HS-5 (cell line): ENCODE results near the gene PLTP.
"Not testable (repeated sequence)": the region's sequence is repeated elsewhere in the genome, so short reads cannot be mapped to it uniquely, and the experiment has no call there.

Experiments used
- DNase-seq: peaks from one replicate; pipeline ENCODE4 v3.0.0-alpha.2; 2012; ENCODE audit warnings: low read depth

PLTP gene

DNA sequence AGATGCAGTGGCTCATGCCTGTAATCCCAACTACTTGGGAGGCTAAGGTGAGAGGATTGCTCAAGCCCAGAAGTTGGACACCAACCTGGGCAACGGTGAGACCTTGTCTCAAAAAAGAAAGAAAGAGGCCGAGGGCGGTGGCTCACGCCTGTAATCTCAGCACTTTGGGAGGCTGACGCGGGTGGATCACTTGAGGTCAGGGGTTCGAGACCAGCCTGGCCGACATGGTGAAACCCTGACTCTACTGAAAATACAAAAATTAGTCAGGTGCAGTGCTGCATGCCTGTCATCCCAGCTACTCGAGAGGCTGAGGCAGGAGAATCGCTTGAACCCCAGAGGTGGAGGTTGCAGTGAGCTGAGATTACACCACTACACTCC is 37.9 kb downstream of the PLTP start:
- DNase-seq = not testable (repeated sequence)

DNA sequence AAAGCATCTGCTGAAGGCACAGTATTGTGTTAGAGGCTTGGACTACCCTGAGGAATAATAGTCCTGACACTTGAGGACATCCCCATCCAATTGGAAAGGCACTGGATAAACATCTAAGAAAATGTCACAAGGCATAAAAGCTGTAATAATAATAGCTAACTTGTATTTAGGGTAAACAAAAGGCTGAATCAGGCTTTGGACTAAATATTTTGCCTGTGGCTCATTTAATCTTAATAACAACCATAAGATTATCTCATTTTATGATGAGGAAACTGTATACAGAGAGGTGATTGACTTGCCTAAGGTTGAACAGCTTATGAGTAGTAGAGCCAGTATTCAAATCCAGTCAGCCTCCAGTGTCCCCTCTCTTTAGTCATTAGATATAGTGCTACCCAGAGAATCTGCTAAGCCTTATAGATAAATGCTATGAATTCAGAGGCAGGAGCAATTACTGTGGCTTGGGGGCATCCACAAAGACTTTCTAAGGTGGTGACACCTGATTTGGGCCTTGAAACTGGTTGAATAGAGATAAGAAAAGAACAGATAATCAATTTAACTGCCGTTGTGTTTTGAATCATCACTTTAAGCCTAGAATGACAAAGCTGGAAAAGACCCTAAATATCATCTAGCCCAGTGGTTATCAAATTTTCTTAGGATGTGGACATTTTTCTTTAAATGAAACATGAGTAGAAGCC is 38.4 kb downstream of the PLTP start:
- no peak for DNase-seq

DNA sequence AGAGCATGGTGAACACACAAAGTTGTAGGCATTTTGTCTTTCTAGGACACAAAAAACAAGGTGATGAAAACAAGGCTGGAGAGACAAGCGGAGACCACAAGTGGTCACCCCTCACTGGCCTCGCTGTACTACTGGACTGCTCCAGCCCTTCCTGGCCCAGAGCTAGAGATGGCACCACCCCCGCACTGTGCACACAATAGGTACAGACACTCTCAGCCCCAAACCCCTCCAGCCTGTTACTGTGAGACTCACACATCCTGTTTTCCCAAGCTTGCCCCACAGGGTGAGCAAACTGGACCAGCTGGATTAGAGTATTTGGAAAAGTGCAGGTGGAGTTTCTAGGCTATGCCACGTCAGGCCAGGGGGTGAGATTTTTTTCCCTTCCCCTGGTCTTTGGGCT is 39.3 kb downstream of the PLTP start:
- no peak for DNase-seq

DNA sequence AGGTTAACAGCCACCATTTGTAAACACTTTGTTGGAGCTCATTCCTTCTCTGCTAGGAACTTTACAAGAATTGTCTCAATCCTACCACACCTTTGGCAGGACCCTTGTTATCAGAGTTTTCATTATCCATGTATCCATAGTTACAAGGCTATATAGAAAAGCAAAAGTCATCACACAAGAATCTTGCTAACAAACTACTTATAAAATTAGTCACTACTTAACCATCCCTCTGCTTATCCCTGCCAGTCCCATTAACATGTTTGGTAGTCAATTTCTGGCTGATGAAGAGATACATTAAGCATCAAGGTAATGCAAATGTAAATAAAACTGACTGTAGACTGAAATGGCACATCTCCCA is 44.2 kb downstream of the PLTP start:
- DNase-seq = peak; percentile 75

DNA sequence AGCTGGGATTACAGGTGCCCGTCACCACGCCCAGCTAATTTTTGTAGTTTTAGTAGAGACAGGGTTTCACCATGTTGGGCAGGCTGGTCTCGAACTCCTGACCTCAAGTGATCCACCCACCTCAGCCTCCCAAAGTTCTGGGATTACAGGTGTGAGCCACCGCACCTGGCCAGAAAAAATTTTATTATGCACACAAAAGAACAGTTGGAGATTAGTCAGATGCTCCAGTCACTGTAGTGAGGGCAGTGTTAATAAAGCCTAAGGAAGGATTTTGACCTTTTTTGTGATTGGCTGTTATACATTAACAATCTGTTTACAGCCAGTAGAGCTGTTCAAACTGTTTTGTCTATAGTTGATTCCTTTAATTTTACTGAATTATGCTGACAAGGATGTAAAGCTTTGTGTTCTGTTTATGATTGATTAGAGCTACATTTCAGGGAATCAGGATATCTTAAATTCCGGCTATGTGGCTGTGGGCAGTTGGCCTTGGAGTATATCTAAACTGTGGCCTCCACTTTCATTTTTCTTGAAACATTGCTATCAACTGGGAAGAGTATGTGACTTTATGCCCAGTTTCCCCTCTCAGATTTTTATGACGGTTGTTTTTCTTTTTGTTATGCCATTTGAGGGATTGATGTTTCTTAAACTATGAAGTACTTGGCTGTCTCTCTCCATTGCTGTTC is 44.7 kb downstream of the PLTP start:
- DNase-seq = no peak

DNA sequence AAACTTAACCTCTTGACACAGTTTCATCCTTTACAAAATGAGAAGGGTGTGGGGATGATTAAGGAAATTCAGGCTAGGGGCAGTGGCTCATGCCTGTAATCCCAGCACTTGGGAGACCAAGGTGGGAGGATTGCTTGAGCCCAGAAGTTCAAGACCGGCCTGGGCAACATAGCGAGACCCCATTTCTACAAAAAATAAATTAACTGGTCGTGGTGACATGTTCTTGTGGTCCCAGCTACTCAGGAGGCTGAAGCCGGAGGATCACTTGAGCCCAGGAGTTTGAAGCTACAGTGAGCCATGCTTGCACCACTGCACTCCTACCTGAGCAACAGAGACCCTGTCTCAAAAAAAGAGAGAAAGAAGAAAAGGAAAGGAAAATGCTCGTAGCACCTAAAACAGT is 45.5 kb downstream of the PLTP start:
- DNase-seq = no peak

DNA sequence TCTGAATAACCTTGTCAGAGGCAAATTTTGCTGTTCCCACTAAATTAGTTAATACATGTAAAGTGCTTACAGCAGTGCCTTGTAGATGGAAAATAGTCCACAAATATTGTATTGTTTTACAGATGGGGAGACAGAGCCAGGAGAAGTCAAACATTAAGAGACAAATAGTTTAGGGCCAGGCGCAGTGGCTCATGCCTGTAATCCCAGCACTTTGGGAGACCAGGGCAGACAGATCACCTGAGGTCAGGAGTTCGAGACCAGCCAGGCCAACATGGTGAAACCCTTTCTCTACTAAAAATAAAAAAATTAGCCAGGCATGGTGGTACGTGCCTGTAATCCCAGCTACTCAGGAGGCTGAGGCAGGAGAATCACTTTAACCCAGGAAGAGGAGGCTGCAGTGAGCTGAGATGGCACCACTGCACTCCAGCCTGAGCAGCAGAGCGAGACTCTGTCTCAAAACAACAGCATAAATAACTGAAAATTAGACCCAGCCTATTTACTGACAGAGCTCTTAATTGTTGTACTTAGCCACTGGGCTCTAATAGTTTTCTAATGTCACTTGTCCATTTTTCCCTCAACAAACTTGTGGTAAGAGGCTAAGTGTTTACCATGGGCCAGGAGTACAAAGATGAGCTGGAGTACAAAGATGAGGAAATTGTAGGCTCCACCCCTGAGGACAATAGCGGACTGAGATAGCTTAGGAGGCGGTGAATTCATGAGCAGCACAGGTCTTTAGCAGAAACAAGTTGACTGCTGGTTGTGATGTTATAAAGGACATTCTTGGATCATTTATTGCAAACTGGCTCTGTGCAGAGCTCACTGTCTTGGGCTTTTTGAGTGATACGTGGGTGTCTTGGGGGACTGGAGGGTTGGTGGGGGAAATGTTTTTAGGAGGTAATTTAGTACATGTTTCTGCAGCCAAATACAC is 48.1 kb downstream of the PLTP start:
- DNase-seq = no peak

DNA sequence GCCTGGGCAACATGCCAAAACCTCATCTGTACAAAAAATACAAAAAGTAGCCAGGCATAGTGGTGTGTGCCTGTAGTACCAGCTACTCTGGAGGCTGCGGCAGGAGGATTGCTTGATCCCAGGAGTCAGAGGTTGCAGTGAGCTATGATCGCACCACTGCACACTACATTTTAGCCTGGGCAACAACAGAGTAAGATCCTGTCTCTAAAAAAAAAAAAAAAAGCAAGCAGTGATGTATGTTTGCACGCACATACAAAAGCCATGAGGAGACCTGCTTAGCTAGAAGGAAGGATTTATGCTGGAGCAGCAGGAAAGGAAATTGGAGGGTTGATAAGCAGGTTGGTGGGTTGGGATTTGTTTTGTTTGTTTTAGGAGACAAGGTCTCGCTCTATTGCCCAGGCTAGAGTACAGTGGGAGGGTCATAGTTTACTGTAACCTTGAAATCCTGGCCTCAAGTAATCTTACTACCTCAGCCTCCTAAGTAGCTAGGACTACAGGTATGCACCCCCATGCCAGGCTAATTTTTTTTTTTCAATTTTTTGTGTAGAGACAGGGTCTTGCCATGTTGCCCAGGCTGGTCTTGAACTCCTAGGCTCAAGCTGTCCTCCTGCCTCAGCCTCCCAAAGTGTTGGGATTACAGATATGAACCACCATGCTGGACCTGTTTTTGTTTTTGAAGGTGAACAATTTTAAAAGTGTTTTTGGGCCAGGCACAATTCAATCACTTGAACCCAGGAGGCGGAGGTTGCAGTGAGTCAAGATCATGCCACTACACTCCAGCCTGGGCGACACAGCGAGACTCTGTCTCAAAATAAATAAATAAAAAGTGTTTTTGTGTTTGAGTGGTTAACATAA is 50.5 kb downstream of the PLTP start:
- no peak for DNase-seq

DNA sequence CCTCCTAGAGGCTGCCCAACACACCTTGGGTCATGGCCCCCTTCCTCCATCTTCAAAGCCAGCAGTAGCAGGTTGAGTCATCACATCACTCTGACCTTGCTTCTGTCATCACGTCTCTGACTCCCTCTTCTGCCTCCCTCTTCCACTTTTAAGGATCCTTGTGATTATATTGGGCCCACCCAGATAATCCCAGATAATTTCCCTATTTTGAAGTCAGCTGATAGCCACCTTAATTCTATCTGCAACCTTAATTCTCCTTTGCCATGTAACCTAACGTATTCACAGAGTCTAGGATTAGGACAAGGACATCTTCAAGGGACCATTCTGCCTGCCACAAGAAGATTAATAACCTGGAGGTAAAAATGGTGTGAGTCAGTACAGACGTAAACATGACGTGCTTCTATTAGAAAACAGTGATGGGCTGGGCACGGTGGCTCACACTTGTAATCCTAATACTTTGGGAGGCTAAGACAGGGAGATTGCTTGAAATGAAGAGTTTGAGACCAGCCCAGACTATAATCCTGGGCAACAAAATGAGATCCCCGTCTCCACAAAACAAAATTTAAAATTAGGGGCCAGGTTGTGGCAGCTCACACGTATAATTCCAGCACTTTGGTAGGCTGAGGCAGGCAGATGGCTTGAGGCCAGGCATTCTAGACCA is 51.3 kb downstream of the PLTP start:
- DNase-seq = no peak

DNA sequence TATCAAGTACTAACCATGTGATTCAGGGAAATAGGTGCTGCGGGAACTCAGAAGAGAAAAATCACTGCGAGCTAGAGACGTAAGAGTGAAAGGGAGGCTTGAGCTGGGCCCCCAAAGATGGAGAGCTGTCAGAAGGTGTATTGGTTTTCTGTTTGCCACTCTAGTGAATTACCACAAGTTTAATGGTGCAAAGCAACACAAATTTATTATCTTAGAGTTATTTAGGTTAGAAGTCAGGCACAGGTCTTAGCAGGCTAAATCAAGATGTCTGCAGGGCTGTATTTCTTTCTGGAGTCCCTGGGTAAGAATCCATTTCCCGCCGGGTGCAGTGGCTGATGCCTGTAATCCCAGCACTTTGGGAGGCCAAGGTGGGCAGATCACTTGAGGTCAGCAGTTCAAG is 52.0 kb downstream of the PLTP start:
- no peak for DNase-seq

DNA sequence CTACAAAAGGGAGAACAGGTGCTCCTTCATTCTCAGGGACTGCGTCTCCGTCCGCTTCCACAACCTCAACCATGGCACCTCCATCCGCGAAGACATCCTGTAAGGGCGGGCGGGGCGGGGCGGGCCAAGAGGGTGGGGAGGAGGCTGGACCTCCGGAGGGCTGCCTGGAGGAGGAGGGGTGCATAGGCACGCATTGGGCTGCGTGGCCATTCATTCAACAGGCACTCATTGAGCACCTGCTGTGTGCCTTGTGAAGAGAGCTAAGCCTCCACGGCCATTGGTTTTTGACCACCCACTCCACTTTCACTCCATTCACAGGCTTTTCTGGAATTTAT is 54.1 kb downstream of the PLTP start:
- DNase-seq = no peak

DNA sequence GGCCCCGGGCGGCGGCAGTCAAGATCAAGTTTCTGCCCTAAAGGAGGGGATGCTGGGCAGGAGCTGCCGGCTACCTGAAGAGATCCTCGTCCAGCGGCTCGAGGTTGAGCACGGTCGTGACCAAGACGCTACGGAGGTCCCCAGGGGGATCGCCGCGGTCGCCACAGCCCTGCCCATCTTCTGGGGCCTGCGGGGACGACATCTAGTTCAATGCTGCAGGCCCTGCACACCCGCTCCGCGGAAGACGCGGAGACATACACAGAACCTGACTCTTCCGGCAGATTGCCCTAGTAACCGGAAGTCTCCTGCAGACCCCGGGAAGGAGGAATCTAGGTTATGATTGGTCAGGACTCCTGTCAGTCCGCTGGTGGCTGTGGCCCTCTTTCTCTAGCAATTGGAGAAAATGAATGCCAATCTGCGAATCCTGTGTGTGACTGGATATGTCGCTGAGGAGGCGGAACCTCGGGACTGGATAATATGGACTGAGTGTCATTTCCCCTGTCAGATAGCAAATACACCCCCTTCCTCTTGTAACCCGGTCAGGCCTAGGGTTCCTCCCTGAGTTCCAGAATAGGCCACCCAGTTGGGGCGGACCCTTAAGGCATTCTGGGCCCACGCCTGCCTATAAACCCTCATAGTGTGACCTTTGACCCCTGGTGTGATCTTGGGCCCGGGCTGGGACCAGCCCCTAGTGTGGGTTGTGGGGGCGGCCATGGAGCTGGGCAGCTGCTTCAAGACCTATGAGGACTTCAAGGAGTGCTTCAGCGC is 54.7 kb downstream of the PLTP start, which contains the start of the genes ACOT8 and ZSWIM3:
ACOT8 (minus strand) TSS at position 279 of the 768 bp plus-strand sequence; CDS start at position 202, 77 bp downstream.
ZSWIM3 (plus strand) TSS at position 501 of the 768 bp plus-strand sequence; CDS start at position 713, 212 bp downstream.
- DNase-seq = peak; percentile 100

DNA sequence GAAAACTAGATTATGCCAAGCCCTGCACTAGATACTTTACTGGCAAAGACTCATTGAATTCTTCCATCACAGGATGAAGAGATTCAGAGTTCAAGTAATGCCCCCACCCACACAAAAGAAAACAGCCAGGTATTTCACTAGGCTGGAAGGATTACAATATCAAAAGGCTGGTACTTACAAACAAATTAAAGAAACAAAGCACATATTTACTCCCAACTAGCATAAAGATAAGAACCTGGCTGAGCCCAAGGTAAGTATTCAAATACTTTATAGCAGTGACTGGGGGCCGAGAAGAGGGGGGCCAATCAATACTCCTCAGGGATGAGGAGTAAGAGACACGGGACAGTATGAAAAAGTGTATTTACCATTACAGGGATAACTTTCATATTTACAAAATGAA is 58.5 kb downstream of the PLTP start:
- no peak for DNase-seq

DNA sequence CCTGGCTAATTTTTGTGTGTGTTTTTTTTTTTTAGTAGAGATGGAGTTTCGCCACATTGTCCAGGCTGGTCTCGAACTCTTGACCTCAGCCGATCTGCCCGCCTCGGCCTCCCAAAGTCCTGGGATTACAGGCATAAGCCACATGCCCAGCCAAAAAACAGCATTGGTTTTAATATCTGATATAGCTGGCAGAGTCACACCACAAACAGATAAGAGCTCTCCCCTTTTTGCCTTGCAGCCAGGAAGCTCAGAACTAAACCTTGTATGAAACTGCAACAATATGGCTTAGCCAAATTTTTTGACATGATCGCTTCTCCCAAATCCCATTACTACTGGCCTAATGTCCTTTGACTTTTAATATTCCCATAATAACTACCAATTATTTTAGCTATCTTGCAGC is 59.6 kb downstream of the PLTP start:
- DNase-seq = no peak

DNA sequence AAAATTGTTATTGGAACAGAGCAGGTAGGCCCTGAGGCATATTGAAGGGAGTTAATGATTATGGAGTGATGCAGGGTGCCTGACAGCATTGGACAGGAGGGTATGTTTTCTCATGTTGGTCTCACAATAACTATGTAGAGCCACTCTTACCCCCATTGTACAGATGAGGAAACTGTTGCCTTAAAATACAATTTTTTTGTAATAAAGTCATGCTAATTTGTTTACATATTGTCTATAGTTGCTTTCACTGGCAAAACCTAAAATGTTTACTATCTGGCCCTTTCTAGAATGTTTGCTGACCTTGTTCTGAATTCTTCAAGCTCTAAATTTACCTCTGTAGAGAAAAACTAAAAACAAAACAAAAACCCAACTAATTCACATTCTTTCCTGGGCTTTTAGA is 60.5 kb downstream of the PLTP start:
- DNase-seq = no peak

DNA sequence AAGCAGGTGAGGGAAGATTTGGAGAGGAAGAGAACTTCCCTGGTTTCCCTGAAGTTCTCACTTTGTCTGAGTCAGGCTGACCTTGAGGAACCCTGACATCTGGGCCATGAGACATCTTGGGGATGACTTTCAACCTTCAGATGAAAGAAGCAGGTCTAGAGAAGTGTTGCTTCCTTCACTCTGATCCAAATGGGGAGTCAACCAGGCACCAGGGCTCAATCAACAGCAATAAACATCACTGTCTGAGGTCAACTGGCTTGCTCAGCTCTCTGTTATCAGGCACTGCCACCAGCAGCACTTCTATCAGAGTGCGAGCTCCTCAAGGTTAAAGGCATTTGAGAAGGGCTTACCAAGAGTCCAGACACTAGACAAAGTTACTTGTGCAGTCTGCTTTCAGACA is 61.0 kb downstream of the PLTP start:
- no peak for DNase-seq

DNA sequence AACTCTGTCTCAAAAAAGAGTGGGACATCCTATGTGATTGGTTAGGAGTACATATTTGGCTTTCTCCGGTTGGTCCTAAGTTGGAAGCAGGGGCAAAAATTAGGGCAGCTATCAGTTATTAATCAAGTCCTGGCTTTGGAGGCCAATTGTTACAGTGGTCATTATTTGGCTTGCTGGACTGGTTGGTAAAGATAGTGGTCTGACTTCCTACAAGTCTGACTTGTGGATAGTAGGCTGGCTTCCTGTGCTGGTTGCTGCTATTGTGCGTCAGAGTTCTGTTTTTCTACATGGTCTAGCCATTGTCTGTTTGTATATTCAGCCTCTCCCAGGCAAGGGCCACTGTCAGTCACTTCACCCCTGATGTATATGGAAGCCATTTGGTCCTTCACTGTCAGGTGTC is 61.7 kb downstream of the PLTP start:
- DNase-seq = no peak

DNA sequence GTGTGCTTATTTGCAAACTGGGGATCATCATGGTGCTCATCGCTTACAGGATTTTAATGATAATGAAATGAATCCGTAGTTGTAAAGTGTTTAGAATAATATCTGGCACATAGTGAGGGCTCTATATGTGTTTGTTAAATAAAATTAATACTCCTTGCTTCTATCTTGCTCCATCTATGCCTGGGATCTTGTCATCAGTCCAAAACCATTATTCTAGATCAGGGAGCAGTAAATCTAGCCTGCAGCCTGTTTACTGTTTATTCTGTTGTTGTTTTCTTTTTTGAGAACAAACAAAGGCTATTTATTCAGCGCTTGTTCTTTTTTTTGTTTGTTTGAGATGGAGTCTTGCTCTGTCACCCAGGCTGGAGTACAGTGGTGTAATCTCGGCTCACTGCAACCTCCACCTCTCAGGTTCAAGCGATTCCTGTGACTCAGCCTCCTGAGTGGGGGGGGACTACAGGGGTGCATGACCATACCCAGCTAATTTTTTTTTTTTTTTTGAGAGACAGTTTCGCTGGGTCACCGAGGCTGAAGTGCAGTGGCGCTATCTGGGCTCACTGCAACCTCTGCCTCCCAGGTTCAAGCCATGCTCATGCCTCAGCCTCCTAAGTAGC is 62.9 kb downstream of the PLTP start:
- DNase-seq = no peak
